Measurements from ENCODE around the gene MLLT10. TPM values are rescaled to one million over a fixed set of nuclear protein-coding genes. Genes with fewer than 3 reads are reported as not detected.
A peak's percentile ranks its signal among the peaks of the same experiment; 100 is the strongest.

The MLLT10 gene
- 10 to 100 TPM; 40.1 to 63.9 (median 53.9) TPM for total RNA-seq

GRCh38 chr10:21533467-21534279 is at the start of gene MLLT10:
Gene MLLT10 (plus strand): TSS chr10:21534232. CDS start chr10:21534645, 413 bp downstream.
- Histone ChIP-seq H3K4me1 (peaks cover 10 to 20% (median 18%) of the 10 kb centered on the region in 4 donors), H3K27ac (peak within 1 kb of the TSS; percentile 87 to 98 (median 94)), H3K27me3 (no peaks in the 10 kb centered on the region), H3K36me3 (peaks cover 0 to 17% (median 2%) of the 10 kb centered on the region in 4 donors), H3K4me3 (peak within 1 kb of the TSS; percentile 70 to 94 (median 82)), H3K9me3 (no peaks in the 10 kb centered on the region)
- peak; percentile 96 to 100 for DNase-seq
- TF ChIP-seq EP300 (IDR thresholded peaks at IDR 0.05) (no peak), POLR2A (IDR thresholded peaks at IDR 0.05) (peak in 3 of 4 donors; percentile 62 to 91 (median 79)), POLR2AphosphoS5 (IDR thresholded peaks at IDR 0.05) (peak; percentile 39 to 61), CTCF (IDR thresholded peaks at IDR 0.05) (peak in 5 of 6 experiments; percentile 9 to 75 (median 57))
- WGBS, 2 donors: 0 to 1% methylated on average over 13 to 25 of the region's 74 CpGs
- ATAC-seq (ENCODE audit: low FRiP score in 2 of 2): peak; percentile 98 to 99

DNA sequence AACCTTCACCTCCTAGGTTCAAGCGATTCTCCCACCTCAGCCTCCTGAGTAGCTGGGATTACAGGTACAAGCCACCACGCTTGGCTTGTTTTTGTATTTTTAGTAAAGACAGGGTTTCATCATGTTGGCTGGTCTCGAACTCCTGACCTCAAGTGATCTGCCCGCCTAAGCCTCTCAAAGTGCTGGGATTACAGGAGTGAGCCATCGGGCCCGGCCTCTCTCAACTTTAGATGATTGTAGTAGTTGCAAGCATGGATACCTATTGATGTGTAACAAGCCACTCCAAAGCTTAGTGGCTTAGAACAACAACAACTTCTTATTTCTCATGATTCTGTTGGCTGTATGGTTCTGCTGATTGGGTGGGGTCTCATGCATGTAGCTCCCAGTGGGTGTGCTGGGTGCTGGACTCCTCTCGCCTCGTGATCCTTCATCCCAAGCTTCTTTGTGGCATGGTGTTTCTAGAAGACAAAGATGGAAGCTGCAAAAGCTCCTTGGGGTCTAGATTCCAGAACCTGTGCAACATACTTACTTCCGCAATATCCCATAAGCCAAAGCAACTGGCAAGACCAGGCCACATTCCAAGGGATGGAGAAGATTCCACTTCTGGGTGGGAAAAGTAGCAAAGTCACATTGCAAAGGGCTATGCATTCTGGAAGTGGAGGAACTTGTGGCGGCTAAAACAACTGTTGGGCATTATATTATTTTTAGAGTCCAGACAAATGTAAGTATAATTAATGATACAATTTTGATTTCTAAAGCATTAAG is 46.4 kb upstream of the MLLT10 start:
- H3K9me3 ChIP-seq: no peaks in the 10 kb centered on the region
- H3K4me3 ChIP-seq: no peak overlapping the region
- DNase-seq: no peak
- no peaks in the 10 kb centered on the region for H3K27me3 ChIP-seq
- no peaks in the 10 kb centered on the region for H3K4me1 ChIP-seq
- no peak overlapping the region for H3K27ac ChIP-seq
- ATAC-seq (ENCODE audit: low FRiP score in 2 of 2): no peak
- WGBS, 2 donors: 98 to 99% methylated on average over 10 of the region's 10 CpGs
- TF ChIP-seq POLR2A (IDR thresholded peaks at IDR 0.05): no peak
- TF ChIP-seq POLR2AphosphoS5 (IDR thresholded peaks at IDR 0.05): no peak
- no peak for TF ChIP-seq EP300 (IDR thresholded peaks at IDR 0.05)
- no peaks in the 10 kb centered on the region for H3K36me3 ChIP-seq

GRCh38 chr10:21488246-21488956 is 45.6 kb upstream of the MLLT10 start:
- no peaks in the 10 kb centered on the region for H3K4me1 ChIP-seq
- DNase-seq (no peak), ATAC-seq (ENCODE audit: low FRiP score in 2 of 2) (no peak)

DNA sequence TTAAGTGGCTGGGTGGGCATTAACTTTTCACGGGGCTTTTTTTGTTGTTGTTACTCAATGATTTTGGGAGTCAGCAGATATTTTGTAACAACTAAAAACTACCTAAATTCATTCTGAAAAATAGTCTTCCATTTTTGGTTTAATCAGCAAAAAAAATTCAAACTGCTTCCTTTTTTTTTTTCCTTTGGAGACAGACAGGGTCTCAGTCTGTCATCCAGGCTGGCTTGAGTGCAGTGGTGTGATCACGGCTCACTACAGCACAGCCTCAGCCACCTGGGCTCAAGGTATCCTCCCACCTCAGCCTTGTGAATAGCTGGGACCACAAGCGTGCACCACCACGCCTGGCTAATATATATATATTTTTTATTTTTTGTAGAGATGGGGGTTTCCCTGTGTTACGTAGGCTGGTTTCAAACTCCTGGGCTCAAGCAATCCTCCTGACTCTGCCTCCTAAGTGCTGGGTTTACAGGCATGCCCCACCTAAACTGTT is 45.0 kb upstream of the MLLT10 start:
- H3K27me3 ChIP-seq: no peaks in the 10 kb centered on the region
- H3K4me3 ChIP-seq: no peak overlapping the region
- H3K27ac ChIP-seq: no peak overlapping the region
- no peak for ATAC-seq (ENCODE audit: low FRiP score in 2 of 2)
- DNase-seq: no peak
- no peaks in the 10 kb centered on the region for H3K36me3 ChIP-seq
- H3K9me3 ChIP-seq: no peaks in the 10 kb centered on the region
- TF ChIP-seq EP300 (IDR thresholded peaks at IDR 0.05): no peak
- peaks cover 0 to 2% (median 0%) of the 10 kb centered on the region in 4 donors for H3K4me1 ChIP-seq
- WGBS, 2 donors: 65 to 81% methylated on average over 5 of the region's 5 CpGs

More at GRCh38 chr10:21488246-21488956, 45.6 kb upstream of the MLLT10 start:
- H3K9me3 ChIP-seq: no peaks in the 10 kb centered on the region
- 46 to 55% methylated on average over 6 of the region's 6 CpGs for WGBS, 2 donors
- no peak for TF ChIP-seq POLR2AphosphoS5 (IDR thresholded peaks at IDR 0.05)
- TF ChIP-seq CTCF (IDR thresholded peaks at IDR 0.05): no peak
- no peak for TF ChIP-seq EP300 (IDR thresholded peaks at IDR 0.05)
- no peak for TF ChIP-seq POLR2A (IDR thresholded peaks at IDR 0.05)
- H3K4me3 ChIP-seq: no peak overlapping the region
- H3K36me3 ChIP-seq: no peaks in the 10 kb centered on the region
- no peaks in the 10 kb centered on the region for H3K27me3 ChIP-seq
- no peak overlapping the region for H3K27ac ChIP-seq

GRCh38 chr10:21490028-21490710 is 43.9 kb upstream of the MLLT10 start:
- DNase-seq (no peak), ATAC-seq (ENCODE audit: low FRiP score in 2 of 2) (no peak)
- TF ChIP-seq POLR2AphosphoS5 (IDR thresholded peaks at IDR 0.05) (no peak), CTCF (IDR thresholded peaks at IDR 0.05) (no peak), EP300 (IDR thresholded peaks at IDR 0.05) (no peak), POLR2A (IDR thresholded peaks at IDR 0.05) (no peak)
- no peaks in the 10 kb centered on the region for H3K36me3 ChIP-seq
- no peak overlapping the region for H3K27ac ChIP-seq
- WGBS, 2 donors: 96 to 98% methylated on average over 4 of the region's 4 CpGs
- no peaks in the 10 kb centered on the region for H3K27me3 ChIP-seq
- peaks cover 7 to 14% (median 9%) of the 10 kb centered on the region in 4 donors for H3K4me1 ChIP-seq
- H3K9me3 ChIP-seq: no peaks in the 10 kb centered on the region
- H3K4me3 ChIP-seq: no peak overlapping the region
